GM18508 (cell line): ENCODE measurements around the gene SLC4A3.
A peak's percentile ranks its signal among the peaks of the same experiment; 100 is the strongest.
"Not testable (repeated sequence)": the region's sequence is repeated elsewhere in the genome, so short reads cannot be mapped to it uniquely, and the experiment has no call there.

ENCODE experiments used
- ATAC-seq: cut with Tn5 transposase; IDR thresholded peaks from one replicate; pipeline ENCODE4 v1.9.1; 2021; ENCODE audit warnings: moderate number of reproducible peaks; ENCODE audit not compliant: insufficient read depth, unreplicated experiment

SLC4A3 gene

GRCh38 chr2:219643788-219644398, 16.5 kb downstream of the SLC4A3 start:
- ATAC-seq, result no peak

- ATAC-seq, result no peak
Observed at GRCh38 chr2:219644801-219645480, 17.5 kb downstream of the SLC4A3 start.

GRCh38 chr2:219645631-219646527, 18.4 kb downstream of the SLC4A3 start:
- no peak for ATAC-seq

GRCh38 chr2:219648176-219648575, 20.7 kb downstream of the SLC4A3 start:
- ATAC-seq, result no peak

- ATAC-seq, result no peak
Observed at GRCh38 chr2:219648963-219649362, 21.5 kb downstream of the SLC4A3 start.

GRCh38 chr2:219650426-219651248, 23.2 kb downstream of the SLC4A3 start:
- no peak for ATAC-seq

GRCh38 chr2:219651656-219652055, 24.2 kb downstream of the SLC4A3 start:
- ATAC-seq, result not testable (repeated sequence)

- ATAC-seq, result no peak
Observed at GRCh38 chr2:219656526-219656925, 29.1 kb downstream of the SLC4A3 start.

GRCh38 chr2:219658196-219658846, 30.9 kb downstream of the SLC4A3 start:
- no peak for ATAC-seq

GRCh38 chr2:219658874-219659273, 31.4 kb downstream of the SLC4A3 start:
- no peak for ATAC-seq

GRCh38 chr2:219661197-219661954, 33.9 kb downstream of the SLC4A3 start:
- ATAC-seq, result peak; percentile 88

- no peak for ATAC-seq
Observed at GRCh38 chr2:219661955-219662395, 34.5 kb downstream of the SLC4A3 start.

GRCh38 chr2:219662566-219662965, 35.1 kb downstream of the SLC4A3 start:
- ATAC-seq, result no peak

- no peak for ATAC-seq
Observed at GRCh38 chr2:219663116-219663762, 35.8 kb downstream of the SLC4A3 start.

- no peak for ATAC-seq
Observed at GRCh38 chr2:219664041-219664440, 36.6 kb downstream of the SLC4A3 start.

GRCh38 chr2:219664944-219665343, 37.5 kb downstream of the SLC4A3 start:
- ATAC-seq, result no peak

GRCh38 chr2:219665926-219666325, 38.5 kb downstream of the SLC4A3 start:
- ATAC-seq, result no peak

- no peak for ATAC-seq
Observed at GRCh38 chr2:219668316-219668715, 40.9 kb downstream of the SLC4A3 start.
